Stimulated activated CD8-positive, alpha-beta memory T cell treated with anti-CD3 and anti-CD28 coated beads, Interleukin-4, amount 100 ng/mL, for 1 hour (primary cell): ENCODE measurements around the gene GREB1.

Experiments used
- DNase-seq, 2 donors: peaks; one replicate each; pipeline ENCODE4 v3.0.0-alpha.2; 2020; ENCODE audit warnings: low read depth in 2 of 2, low spot score in 1 of 2

GREB1 gene

DNA sequence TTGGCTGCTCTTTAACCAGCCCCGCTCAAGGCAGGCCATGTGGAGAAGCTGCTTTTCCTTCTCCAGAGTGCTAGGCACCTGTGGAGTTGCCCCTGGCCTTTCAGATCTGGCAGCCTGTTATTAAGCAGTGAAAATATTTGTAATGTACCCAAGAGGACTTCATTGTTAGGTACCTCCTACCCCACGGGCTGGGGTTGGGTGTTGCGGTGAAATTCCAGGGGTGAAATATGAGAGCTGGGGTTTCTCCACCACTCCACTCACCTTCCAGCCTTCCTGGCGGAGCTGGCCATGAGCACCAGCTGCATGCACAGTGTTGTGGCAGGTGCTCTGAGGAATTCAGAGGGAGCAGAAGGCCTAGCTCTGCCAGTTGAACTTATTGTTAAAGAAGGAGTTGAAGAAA lies 97.0 kb downstream of the GREB1 start:
- DNase-seq: no peak

DNA sequence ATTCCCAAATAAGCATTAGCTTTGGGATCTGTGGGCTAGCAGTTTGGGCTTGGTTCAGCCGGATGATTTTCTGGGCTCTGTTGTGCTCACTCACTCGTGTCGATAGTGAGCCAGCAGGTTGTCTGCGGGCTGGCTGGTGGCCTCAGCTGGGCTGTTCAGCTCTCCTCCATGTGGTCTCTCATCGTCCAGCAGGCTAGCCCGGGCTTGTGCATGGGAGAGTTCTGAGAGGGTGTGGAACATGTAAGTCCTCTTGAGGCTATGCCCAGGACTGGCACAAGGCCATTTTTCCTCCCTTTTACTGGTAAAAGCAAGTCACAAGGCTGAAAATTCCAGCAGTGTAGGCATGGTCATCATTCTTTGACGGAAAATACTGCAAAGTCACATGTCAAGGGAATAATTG lies 97.6 kb downstream of the GREB1 start:
- no peak for DNase-seq

DNA sequence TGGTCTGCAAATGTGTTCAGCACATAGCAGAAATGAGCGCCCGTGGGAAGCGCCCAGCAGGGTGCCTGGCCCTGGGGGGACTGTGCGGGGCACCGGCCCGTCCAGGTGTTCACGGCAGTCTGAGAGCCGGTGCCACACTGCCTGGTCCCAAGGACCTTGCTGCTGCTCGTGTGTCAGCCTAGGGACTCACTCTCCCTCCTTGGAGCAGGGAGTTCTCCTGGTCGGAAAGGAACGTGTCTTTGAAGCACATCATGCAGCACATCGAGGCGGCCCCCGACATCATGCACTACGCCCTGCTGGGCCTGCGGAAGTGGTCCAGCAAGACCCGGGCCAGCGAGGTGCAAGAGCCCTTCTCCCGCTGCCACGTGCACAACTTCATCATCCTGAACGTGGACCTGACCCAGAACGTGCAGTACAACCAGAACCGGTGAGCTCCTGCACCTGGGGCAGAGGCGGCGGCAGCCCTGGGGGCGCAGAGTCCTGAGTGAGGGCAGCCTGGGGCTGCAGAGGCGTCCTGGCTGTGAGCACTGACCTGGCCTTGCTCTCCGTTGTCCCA lies 100.2 kb downstream of the GREB1 start:
- DNase-seq: no peak

DNA sequence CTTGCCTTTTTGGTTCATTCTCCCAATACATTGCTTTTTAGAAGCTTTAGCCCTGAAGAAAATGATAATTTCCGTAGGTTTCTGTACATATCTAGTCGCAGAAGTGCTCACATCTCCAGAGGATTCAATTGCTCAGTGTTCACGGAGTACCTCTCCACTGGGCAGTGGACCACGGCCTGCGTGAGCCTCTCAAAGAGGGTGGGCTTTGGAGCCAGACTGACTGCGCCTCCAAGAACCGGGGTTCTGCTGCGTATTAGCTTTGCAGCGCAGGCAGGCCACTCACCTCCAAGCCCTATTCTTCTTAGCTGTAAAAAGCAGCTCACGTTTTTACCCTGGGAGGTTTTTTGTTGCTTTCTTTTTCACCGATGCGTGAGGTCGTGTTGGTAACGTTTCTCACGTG lies 100.7 kb downstream of the GREB1 start:
- DNase-seq: no peak

DNA sequence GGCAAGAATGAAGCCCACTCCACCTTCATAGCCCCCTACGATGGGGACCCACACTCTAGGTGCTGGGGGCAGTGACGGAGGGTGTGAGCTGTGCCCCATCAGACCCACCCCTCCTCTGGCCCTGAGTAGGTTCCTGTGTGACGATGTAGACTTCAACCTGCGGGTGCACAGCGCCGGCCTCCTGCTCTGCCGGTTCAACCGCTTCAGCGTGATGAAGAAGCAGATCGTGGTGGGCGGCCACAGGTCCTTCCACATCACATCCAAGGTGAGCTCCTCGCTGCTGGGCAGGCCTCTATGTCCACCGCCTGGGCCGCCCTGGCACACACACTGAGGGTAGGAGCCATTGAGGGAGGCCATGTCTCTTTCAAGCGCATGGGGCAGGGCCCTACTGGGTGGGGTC lies 101.3 kb downstream of the GREB1 start:
- no peak for DNase-seq

DNA sequence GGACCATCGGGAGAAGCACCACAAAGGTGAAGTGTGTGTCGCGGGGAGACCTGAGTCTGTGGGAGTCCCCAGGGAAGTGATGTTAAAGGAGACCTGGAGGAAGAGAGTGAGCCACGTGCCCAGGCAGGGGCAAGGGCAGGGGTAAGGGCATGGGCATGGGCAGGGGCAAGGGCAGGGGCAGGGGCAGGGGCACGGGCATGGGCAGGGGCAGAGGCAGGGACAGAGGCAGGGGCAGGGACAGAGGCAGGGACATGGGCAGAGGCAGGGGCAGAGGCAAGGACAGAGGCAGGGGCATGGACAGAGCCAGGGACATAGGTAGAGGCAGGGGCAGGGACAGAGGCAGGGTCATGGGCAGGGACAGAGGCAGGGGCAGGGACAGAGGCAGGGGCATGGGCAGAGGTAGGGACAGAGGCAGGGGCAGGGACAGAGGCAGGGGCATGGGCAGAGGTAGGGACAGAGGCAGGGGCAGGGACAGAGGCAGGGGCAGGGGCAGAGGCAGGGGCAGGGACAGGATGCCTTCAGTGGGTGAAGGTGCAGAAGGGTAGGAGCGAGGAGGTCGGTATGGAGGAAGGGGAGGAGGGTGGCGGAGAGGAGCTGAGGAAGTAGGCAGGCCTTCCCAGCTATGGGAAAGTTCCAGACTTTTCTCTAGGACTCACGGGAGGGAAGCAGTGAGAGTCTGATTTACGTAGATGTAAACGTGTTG lies 102.9 kb downstream of the GREB1 start:
- no peak for DNase-seq

DNA sequence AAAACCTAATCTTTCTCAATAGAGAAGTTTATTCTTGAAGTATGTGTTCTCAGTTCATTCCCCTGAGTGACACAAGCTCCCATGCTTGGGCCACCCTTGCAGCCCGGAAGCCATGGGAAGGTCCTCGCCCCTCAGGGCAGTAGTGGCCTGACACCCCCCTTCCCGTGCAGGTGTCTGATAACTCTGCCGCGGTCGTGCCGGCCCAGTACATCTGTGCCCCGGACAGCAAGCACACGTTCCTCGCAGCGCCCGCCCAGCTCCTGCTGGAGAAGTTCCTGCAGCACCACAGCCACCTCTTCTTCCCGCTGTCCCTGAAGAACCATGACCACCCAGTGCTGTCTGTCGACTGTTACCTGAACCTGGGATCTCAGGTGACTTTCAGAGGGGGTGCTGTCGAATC lies 103.7 kb downstream of the GREB1 start:
- no peak for DNase-seq

DNA sequence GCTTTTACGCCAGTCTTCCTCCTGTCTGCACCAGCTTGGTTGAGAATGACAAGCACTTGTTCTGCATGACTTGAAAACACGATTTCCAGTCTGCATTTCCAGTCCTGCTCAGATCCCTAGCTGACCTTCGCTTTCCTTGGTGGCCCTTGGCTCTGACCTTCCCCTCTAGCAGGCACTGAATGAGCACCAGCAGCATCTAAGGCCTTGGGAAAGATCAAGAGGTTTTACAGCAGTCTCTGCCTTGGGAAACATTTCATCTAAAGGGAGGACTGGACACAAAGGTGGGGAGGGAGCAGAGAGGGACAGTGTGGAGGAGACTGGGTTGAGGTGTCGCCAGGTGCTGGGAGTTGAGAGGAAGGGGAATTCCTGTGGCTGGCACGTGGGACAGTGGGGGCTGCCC lies 105.7 kb downstream of the GREB1 start:
- DNase-seq: no peak

DNA sequence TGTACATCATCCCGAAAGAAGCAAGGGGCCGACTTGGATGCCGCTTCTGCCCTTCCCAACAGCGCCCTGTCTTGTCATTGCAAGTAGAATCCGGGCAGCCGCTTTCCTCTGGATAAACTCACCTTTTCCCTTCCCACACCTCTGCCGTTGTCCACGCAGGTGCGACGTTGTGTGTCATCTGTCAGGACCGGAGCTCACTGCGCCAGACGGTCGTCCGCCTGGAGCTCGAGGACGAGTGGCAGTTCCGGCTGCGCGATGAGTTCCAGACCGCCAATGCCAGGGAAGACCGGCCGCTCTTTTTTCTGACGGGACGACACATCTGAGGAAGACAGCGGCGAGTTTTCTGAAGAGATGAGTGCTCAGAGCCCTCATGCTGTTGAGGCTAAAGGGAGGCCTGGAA lies 106.3 kb downstream of the GREB1 start:
- DNase-seq: no peak

DNA sequence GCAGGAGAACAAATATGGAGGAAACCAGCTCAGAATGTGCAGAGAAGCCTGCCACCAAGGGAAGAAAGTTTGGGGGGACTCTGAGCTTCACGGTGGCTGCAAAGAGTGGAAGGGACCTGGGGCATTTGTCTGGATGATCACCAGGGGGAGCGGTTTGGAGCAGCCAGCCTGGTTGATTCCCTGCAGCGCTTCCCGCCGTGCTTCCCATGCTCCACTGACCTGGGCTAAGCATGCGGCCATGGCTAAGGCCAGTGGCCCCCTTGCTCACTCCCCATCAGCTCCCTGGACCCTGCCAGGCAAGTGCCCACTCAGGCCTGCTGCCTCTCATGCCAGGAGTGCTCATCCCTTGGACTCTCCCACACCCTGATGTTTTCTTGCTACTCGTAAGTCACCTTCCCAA lies 109.1 kb downstream of the GREB1 start:
- no peak for DNase-seq

DNA sequence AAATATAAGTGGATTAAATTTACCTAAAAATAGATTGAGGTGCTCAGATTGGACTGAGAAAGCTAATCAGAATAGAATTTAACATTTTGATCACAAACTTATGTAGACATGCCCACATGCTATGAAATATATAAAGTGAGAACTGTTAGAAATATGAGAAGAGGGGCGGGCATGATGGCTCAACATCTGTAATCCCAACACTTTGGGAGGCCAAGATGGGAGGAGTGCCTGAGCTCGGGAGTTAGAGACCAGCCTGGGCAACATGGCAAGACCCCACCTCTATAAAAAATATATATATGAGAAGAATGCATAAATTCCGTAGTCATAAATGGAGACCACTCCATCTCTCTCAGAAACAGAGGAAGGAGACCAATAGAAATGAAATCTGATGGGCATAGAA lies 110.4 kb downstream of the GREB1 start:
- no peak for DNase-seq

DNA sequence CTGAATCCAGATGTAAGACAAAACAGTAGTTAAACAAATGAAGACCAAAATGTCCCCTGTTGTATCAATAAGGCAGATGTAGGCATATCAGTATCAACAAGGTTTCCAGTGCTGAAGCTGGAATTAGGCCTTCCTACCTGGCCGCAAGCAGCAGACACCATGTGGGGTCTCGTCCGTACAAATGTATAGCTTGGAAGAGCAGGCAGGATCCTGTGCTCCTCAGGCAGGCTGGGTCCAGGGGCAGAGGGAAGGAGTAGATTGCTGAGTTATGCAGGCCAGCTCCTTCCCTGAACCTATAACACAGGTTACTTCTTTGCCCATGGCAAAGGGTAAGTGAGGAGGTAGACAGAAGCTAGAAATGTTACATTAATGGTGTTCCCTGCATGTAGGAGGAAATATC lies 112.7 kb downstream of the GREB1 start:
- DNase-seq: no peak

DNA sequence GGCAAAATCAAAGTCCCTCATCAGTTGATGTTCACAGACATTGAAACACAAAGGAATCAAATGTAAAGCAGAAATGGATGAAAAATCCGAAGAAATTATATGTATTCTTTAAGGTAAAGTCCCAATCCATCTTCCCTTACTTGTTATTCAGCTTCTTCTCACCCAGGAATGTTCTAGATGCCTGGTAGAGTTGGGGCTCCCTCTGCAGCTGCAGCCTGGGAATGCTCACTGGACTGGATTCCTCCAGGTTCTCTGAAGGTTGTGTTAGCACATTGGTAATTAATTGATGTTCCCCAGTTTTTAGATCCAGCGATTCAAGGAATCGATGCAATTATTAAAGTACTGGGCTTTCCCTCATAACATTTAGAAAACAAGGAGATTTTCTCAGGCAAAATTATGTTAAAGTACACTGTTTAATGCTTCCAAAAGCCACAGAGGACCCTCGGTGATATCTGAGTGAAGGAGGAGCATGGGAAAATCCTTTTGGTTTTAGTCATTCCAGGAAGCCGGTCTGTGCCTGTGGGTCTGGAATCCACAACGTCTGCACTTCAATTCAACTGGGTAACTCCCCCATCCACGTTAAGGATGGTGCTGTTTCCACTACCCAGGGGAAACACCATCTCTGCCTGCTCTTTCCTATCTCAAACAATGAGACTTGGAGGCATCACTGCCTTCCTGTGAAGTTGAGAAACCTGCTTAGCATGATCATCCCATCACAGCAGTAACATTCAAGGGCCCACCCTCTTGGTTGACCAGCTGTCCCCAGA lies 114.2 kb downstream of the GREB1 start:
- DNase-seq: no peak

DNA sequence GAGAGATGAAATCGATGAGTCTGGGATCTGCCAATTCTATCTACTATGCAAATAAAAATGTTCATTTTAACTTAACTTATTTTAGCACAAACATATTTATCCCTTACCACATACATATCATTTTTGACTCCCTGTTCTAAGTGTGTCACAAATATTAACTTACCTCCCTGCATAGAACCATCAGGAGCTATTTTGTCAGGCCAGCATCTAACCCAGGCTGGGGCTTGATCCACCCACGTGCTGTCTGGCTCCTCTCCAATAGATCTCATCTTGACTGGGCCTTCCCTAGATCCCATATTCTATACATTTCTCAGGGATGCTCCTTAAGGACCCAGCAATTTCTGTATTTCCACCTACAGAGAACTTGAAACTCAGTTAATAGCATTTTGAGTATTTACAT lies 115.2 kb downstream of the GREB1 start:
- no peak for DNase-seq

DNA sequence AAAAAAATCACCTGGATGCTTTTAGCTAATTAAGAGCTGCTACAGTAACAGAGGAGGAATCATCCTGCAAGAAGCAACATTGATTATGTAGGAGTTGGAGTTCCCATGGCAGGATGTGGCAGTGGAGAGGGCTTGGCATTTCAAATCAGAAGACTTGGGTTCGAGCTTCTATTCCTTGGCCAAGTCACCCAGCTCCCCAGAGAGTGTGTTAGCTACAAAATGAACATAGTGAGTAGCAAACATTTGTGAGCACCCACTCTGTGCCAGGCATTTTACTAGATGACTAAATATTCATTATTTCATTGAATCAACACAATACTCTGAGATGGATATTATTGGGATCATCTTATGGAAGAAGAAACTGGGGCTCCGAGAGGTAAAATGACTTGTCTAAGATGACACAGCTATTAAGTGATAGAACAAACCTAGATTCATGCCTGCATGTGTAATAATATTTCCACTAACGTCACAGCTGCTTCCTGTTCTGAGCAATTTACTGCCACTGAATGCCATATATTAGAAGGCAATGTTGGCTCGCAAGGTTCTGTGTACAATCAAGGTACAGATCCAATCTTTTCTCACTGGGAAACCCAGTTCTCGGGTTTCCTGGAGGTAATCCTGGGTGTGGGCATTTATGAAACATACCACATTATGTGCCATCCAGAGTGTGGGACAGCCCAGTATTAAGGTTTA lies 118.2 kb downstream of the GREB1 start:
- no peak for DNase-seq

DNA sequence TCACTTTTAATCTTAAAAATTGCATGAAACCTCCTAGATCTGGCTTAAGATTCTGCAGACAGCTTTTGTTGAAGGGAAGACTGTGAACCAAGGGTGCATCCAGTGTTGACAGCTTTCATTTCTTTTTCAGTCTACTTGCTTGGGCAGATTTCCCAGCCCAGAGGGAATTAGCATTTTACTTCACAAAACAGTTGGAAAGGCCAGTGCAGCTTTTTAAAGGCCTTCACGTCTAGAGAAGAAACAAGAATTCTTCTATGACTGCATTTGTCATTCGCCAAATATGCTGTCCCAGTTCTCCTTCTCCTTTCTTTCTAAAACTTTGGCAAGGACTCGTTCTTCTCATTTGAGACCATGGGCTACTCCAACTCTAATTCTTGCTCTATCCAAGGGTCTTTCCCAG lies 118.7 kb downstream of the GREB1 start:
- no peak for DNase-seq

DNA sequence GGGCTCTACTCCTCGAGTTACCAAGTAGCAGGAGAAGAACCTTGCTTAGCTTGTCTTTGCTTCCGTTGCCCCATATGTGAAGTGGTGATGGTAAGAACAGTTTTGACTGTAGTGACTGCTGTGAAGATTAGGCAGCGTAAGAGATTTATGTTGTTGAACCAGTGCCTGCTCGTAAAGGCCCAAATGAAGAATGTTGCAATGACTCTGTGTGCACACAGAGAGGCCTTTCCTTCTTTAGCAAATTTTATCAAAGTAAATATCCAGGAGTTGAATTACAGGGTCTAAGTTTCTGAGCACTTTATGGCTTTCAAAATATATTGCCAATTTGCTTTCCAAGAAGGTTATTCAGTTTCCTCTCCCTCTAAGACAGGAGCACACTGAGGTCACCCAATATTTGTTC lies 121.7 kb downstream of the GREB1 start:
- no peak for DNase-seq

DNA sequence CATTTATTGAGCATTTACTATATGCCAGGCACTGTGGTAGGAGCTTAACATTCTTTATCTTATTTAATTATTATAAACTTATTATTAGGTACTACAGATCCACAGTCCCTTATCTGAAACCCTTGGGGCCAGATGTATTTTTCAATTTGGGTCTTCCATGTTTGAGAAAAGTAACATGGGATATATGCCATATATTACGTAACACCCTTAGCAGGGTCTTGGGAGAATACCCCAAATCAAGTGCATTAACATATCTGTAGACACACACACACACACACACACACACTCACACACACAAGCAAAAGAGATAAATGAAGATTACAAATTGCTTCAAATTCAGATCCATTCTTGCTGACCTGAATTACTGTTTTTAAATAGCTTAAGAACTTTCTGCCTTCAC lies 122.4 kb downstream of the GREB1 start:
- no peak for DNase-seq

DNA sequence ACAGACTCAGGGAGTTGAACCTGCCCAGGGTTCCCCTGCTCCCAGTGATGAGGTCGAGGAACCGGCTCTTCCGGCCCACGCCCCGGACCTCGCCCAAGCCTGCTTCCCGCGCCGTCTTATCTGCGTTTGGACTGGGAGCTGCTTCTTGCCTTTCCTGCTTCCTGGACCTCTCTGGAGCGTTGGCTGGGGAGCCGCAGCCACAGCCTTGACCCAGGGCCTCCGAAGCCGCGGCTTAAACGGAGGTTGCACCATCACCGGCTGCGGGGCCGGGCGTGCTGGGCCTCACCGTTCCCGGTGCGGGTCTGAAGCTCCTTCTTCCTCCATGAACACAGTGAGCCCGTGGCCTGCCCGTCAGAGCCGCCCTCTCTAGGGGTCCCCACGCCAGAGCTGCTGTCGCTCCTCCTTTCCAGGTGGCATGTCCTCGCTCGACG lies 122.8 kb downstream of the GREB1 start:
- no peak for DNase-seq

DNA sequence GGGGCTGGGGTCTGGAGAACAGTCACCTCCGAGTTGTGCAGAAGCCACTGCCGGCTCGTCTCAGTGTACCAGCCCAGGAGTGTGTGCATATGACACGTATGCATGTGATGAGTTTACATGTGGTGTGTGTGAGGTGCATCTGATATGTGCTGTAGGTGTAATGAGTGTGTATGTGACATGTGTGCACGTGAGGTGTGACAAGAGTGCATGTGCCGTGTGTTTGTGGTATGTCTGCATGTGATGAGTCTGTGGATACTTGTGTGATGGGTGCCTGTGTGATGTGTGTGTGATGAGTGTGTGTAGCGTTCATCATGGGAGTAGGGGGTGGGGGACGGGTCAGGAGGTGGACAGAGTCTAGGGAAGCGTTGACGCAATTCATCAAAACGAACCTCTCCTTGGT lies 123.3 kb downstream of the GREB1 start:
- no peak for DNase-seq

DNA sequence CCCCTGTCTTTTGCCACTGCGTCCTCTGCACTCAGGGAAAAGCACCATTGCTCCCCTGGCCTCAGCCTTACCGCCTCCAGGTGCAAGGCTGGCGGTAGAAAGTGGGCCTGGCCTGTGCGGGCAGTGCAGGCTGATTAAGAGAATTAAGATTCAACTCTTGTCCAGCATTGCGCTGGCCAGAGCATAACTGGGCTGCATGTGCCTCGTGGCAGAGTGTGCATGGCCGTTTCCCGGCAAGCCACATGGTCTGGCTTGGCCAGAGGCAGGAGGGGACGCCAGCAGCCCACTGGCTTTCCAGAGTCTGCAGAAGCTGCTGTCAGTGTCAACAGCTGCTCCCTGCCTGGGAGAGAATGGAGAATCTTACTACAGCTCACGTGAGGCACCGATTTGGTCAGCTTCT lies 123.8 kb downstream of the GREB1 start:
- DNase-seq: no peak
